Heart right ventricle (tissue), 16 donors: ENCODE data around the gene IL10. TPM values are rescaled to one million over a fixed set of nuclear protein-coding genes. Genes with fewer than 3 reads are reported as not detected.

Source experiments
- ATAC-seq, 8 donors: fragments of 200-7000 bp; cut with Tn5 transposase; one replicate each; pipeline ENCODE4 v1.9.1; 2020; ENCODE audit warnings: mild to moderate bottlenecking in 8 of 8, moderate library complexity in 8 of 8, moderate number of reproducible peaks in 1 of 8
- DNase-seq, 2 donors: peaks; one replicate each; pipeline ENCODE4 v3.0.0-alpha.2; 2020
- H3K27ac ChIP-seq, 10 donors: fragments of 200-600 bp; sonication (generic) in 2 of 10; one replicate each; pipeline versions ENCODE4 v1.5.0 to v1.8.0; 2020 to 2022; ENCODE audit warnings: mild to moderate bottlenecking in 3 of 10
- H3K27me3 ChIP-seq, 7 donors: fragments of 200-600 bp; one replicate each; pipeline ENCODE4 v1.8.0; 2021 to 2022; ENCODE audit warnings: mild to moderate bottlenecking in 2 of 7
- H3K36me3 ChIP-seq, 9 donors: fragments of 200-600 bp; sonication (generic) in 1 of 9; one replicate each; pipeline versions ENCODE4 v1.5.0 to v1.8.0; 2020 to 2022; ENCODE audit warnings: mild to moderate bottlenecking in 2 of 9
- H3K4me1 ChIP-seq, 9 donors: fragments of 200-600 bp; sonication (generic) in 1 of 9; one replicate each; pipeline versions ENCODE4 v1.5.0 to v1.8.0; 2020 to 2022; ENCODE audit warnings: mild to moderate bottlenecking in 4 of 9
- H3K4me3 ChIP-seq, 10 donors: fragments of 200-600 bp; sonication (generic) in 2 of 10; one replicate each; pipeline versions ENCODE4 v1.5.0 to v1.8.0; 2020 to 2022; ENCODE audit warnings: mild to moderate bottlenecking in 7 of 10, moderate library complexity in 2 of 10
- H3K9me3 ChIP-seq, 11 donors: fragments of 200-600 bp in 10 of 11; sonication (generic) in 2 of 11; one replicate each; pipeline versions ENCODE4 v1.5.0 to v1.8.0; 2013 to 2022; ENCODE audit warnings: mild to moderate bottlenecking in 2 of 11, control low read depth in 1 of 11, moderate library complexity in 1 of 11
- WGBS, 2 donors: extraction: QIAGEN DNeasy Blood & Tissue Kit; methylation state at CpG; one replicate each; pipeline ENCODE4 v1.1.7; 2013; ENCODE audit warnings: inconsistent platforms in 1 of 2; 5-methylcytosine and 5-hydroxymethylcytosine counted together
- intact Hi-C, 10 donors: fragments of 100-400 bp; cut with DNase I; formaldehyde crosslinking; loops; one replicate each; pipeline versions ENCODE4 v1.11.1 to v1.14.2; 2022
- polyA plus RNA-seq, 2 donors: library from polyadenylated mRNA; stranded (reverse); fragments of 200-250 nt; gene quantifications; one replicate each; pipeline ENCODE4 v1.2.3, GENCODE V29; 2013
- total RNA-seq, 10 donors: library from RNA; stranded (reverse); fragmentation: NEBNext Ultra II Directional in 3 of 10; extraction: Animal tissue kit (Norgen Biotek cat#: 25700) in 3 of 10; gene quantifications; one replicate each; pipeline versions ENCODE4 v1.2.1 to v1.2.4, GENCODE V29; 2021 to 2023
- TF ChIP-seq, protein P1 (sequence below), 9 donors: fragments of 200-600 bp; sonication (generic) in 2 of 9; IDR thresholded peaks; one replicate each; pipeline versions ENCODE4 v1.5.0 to v1.8.0; 2021 to 2022; ENCODE audit warnings: antibody characterized with exemption in 9 of 9, mild to moderate bottlenecking in 5 of 9, moderate library complexity in 1 of 9
- donor health status: Arrhythmogenic right ventricular cardiomyopathy.
- donor health status: ischemic (EF 13 %, LVEDD 7.1; RV severe dilation, severe dysfunction).
- donor health status: healthy with polysubstance abuse.
- donor health status: DM: no; HTN: yes; CAD: no.
- donor health status: DM: no; HTN: no; CAD: no.
- donor health status: ischemic (EF 25% LVEDD 6.9; RV normal size, moderate dysfunction).
- donor health status: ischemic (EF 25% LVEDD 5.7; RV mildly dilated, moderate dysfunction).
- donor health status: healthy.
- donor health status: DM: yes; HTN: yes; CAD: no.
- donor health status: Ischemic cardiomyopathy.
- donor health status: ischemic (EF 35%, LVEDD 5.7; RV mildly dilated, moderate dysfunction).
- donor health status: nonischemic (EF 11% LVEDD 7.7; RV severe dilation, severe dysfunction).
- donor health status: DM: yes; HTN: yes; CAD: no.
- donor health status: PGD.
- donor health status: ischemic (EF 29% LVEDD 5.4; RV normal size, mild dysfunction).
- donor health status: nonischemic (EF 23%, LVEDD 6.1; RV moderate dilation, normal function).

Gene IL10
- total and polyA plus RNA-seq, 12 donors, result 0.25 to 2.6 (median 0.78) TPM; not detected in 2

DNA sequence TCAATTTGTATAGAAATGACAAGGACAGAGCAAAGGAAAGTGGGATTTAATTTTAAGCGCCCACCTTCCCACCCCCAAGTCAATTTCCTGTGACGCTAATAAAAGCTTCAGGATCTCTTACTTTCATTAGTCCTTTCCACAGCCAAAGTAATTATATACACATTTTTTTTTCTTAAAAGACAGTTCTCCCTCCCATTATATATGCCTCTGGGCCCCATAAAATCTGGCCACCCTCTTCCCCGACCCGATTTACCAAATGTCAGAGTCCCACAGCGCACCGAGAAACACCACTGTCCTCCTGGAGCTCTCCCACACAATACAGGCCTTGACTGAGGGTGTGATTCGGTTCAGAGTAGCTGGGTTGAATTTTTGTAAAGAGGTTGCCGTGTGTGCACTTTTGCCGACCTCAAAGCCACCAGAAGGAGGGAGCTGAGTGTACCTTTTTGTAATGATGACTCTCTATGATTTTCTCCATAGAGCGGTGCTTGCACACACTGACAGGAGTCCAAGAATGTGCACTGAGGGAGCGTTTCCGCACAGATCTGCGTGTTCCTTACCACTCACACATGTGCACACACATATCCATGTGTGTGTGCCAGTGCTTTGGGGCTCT is 26.2 kb upstream of the IL10 start:
- Histone ChIP-seq H3K4me1 (peaks cover 0 to 36% (median 0%) of the 10 kb centered on the region in 9 donors), H3K27me3 (peaks cover 0 to 5% (median 0%) of the 10 kb centered on the region in 7 donors), H3K4me3 (no peak overlapping the region), H3K36me3 (no peaks in the 10 kb centered on the region), H3K9me3 (no peaks in the 10 kb centered on the region), H3K27ac (no peak overlapping the region)
- WGBS, 2 donors, result 84 to 88% methylated on average over 13 of the region's 13 CpGs
- TF ChIP-seq, protein P1, sequence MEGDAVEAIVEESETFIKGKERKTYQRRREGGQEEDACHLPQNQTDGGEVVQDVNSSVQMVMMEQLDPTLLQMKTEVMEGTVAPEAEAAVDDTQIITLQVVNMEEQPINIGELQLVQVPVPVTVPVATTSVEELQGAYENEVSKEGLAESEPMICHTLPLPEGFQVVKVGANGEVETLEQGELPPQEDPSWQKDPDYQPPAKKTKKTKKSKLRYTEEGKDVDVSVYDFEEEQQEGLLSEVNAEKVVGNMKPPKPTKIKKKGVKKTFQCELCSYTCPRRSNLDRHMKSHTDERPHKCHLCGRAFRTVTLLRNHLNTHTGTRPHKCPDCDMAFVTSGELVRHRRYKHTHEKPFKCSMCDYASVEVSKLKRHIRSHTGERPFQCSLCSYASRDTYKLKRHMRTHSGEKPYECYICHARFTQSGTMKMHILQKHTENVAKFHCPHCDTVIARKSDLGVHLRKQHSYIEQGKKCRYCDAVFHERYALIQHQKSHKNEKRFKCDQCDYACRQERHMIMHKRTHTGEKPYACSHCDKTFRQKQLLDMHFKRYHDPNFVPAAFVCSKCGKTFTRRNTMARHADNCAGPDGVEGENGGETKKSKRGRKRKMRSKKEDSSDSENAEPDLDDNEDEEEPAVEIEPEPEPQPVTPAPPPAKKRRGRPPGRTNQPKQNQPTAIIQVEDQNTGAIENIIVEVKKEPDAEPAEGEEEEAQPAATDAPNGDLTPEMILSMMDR (IDR thresholded peaks at IDR 0.05), result no peak
- no peak for DNase-seq
- intact Hi-C loops, result no loop called here
- no peak for ATAC-seq

DNA sequence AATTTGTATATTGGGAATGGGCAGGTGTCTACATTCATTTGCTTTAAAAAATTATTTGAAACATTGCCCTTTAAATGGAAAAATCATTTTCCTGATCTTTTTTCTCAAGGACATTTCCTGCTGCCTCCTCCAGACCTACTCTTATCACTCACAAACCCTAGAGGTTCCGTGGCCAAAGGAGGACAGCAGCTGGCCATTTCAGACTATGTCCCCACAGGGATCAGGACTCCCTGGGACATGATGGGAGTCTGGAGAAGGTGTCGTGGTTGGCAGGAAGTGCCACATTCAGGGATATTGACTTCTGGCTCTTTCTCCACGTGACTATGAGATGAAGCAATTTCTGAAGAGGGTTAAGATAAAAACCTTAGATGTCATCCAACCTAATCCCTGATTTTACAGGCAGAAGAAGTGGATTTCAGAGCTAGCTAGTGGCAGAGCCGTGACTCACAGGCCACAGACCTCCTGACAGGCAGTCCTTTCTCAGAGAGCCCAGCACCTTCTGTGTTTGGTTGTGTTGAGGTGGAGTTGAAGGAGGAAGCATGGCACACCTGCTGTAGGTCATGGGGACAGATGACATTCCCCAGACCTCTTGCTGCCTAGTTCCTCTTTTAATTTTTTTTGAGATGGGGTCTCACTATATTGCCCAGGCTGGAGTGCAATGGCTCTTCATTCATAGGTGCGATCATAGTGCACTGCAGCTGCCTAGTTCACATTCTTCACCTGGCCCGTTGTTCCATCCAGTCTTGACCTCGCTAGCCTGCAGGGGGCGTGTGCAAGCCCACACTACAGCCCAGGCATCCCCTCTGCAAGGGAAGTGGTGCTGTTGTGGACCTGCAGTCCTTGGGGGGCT is 25.5 kb upstream of the IL10 start:
- Histone ChIP-seq H3K4me3 (no peak overlapping the region), H3K4me1 (peaks cover 0 to 31% (median 0%) of the 10 kb centered on the region in 9 donors), H3K36me3 (no peaks in the 10 kb centered on the region), H3K27me3 (peaks cover 0 to 5% (median 0%) of the 10 kb centered on the region in 7 donors), H3K27ac (no peak overlapping the region), H3K9me3 (no peaks in the 10 kb centered on the region)
- intact Hi-C loops, result no loop called here
- TF ChIP-seq, protein P1 (IDR thresholded peaks at IDR 0.05), result peak in 7 of 9 donors; percentile 34 to 51 (median 46)
- ATAC-seq (no peak), DNase-seq (no peak)
- WGBS, 2 donors, result 35 to 50% methylated on average over 8 of the region's 8 CpGs

DNA sequence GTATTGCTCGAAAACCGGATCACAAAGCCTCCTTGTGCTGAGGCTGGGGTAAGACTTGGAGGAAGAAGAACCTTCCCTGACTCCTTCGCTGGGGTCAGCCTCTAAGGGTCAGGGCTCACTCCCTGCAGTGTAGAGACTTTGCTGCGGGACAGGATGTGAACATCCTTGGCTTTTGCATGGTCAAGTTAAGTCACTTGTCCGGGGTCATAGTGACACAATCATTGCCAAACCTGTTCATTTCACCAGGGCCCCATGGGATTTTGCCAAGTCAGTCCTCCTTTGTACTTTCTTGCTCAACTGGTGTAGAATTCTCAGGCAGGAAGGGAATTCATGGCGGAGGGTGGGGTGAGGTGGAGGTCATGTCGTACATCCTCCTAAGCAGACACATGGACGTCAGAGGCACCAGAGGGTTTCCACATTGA is 24.7 kb upstream of the IL10 start:
- H3K36me3 ChIP-seq, result no peaks in the 10 kb centered on the region
- DNase-seq (no peak), ATAC-seq (peak in 2 of 8 donors; percentile 7 to 36)
- peaks cover 0 to 29% (median 0%) of the 10 kb centered on the region in 9 donors for H3K4me1 ChIP-seq
- no peak overlapping the region for H3K4me3 ChIP-seq
- H3K27me3 ChIP-seq, result peaks cover 0 to 5% (median 0%) of the 10 kb centered on the region in 7 donors
- TF ChIP-seq, protein P1 (IDR thresholded peaks at IDR 0.05), result no peak
- peak overlapping the region in 1 of 10 donors; percentile 44 for H3K27ac ChIP-seq
- WGBS, 2 donors, result 80 to 85% methylated on average over 8 of the region's 8 CpGs
- no peaks in the 10 kb centered on the region for H3K9me3 ChIP-seq
- intact Hi-C loops, result no loop called here

DNA sequence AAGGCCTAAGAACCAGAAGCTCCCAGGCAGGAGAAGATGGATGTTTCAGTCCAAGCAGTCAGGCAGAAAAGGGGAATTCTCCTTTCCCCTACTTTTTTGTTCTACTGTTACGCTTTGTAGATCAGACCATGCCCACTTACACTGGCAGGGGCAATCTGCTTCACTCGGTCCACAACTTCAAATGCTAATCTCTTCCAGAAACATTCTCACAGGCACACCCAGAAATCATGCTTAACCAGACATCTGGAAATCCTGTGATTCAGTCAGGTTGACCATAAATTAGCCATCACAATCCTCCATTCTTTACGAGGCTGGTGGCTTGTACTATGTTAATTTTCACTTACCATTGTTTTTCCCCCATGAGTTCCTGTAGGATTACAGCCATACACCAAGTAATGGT is 23.8 kb upstream of the IL10 start:
- DNase-seq (no peak), ATAC-seq (no peak)
- no peak overlapping the region for H3K4me3 ChIP-seq
- H3K9me3 ChIP-seq, result no peaks in the 10 kb centered on the region
- TF ChIP-seq, protein P1 (IDR thresholded peaks at IDR 0.05), result no peak
- H3K36me3 ChIP-seq, result no peaks in the 10 kb centered on the region
- intact Hi-C loops, result no loop called here
- no peak overlapping the region for H3K27ac ChIP-seq
- 88 to 91% methylated on average over 3 of the region's 3 CpGs for WGBS, 2 donors
- H3K27me3 ChIP-seq, result peaks cover 0 to 5% (median 0%) of the 10 kb centered on the region in 7 donors
- peaks cover 0 to 29% (median 0%) of the 10 kb centered on the region in 9 donors for H3K4me1 ChIP-seq
